GM21390 (cell line): ENCODE data around the gene ABCA13.

ENCODE experiments used
- ATAC-seq: cut with Tn5 transposase; IDR thresholded peaks from one replicate; pipeline ENCODE4 v1.9.1; 2021; ENCODE audit not compliant: unreplicated experiment

ABCA13 gene

DNA sequence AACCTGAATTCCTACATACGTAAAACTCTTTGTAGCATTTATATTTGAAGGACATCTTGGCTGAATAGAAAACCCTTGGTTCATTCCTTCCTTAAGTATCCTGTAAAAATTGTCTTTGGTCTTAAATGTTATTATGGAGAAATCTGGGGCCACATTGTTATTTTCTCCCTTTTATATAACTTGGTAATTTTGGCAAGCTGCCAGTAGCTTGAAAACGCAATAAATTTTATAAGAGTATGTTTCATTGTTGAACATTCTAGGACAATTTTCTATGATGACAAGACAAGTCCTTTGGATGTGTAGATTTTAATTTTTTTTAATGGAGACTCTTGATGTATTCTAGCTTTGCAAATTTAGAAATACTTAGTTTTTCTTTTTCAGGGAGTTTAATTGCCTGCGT, 191.9 kb downstream of the ABCA13 start:
- ATAC-seq = no peak

DNA sequence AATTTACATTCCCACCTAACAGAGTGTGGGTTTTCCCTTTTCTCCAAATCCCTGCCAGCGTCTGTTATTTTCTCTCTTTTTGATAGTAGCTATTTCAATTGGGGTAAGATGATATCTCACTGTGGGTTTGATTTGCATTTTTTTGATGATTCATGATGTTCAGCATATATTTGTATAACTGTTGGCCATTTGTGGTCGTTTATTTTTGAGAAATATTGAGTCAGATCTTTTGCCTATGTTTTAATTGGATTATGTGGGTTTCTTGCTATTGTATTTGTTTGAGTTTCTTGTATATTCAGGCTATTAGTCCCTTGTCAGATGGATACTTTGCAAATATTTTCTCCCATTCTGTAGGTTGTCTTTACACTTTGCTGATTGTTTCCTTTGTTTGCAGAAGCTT, 193.8 kb downstream of the ABCA13 start:
- ATAC-seq = no peak

DNA sequence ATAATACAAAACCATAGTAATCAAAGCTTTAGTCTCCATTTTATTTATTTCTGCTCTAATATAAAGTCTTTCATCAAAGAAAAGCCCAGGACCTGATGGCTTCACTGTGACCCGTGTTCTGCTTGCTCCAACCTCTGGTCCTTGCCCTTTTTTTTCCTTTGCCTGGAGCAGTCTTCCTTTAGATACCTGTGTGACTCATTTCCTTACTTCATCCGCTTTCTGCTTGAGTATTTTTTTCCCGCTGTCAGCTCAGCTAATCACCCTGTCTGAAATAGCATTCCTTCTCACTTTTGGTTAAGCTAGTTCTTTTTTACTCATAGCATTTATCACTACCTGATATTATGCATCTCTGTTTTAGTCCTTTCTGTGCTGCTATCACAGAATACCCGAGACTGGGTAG, 194.8 kb downstream of the ABCA13 start:
- ATAC-seq = no peak

DNA sequence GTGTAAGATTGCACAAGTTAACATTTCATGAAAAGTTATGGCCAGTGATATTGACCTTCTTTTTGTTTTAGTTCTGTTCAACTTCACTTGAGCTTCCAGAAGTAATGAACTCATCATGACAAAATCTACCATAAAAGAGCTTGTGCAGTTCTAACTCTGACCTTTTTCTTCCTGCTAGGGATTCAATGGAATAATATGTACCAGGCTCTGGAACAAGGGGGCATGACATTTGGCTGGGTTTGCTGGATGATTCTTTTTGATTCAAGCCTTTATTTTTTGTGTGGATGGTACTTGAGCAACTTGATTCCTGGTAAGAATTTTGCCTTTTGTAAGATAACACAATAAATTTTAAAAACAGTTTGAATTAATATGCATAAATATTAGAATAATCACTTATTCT, 205.0 kb downstream of the ABCA13 start:
- ATAC-seq = no peak

DNA sequence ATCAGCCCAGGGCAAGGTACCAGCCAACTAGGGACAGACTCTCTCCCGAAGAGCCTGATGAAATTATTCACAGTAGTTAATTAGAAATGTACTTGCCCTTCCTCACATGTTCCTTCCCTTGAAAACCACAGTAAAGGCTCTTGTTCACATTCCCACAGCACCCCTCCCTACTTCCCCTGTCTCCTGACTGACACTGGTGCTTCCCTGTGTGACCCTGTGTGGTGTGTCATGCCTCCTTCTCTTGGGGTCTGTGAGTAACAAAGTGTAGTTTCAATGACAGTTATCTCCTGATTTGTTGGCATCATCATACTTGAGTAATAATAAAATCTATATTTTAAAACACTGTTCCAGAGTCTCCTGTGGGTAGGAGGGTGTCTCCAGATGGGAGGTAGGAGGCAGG, 209.7 kb downstream of the ABCA13 start:
- ATAC-seq = no peak

DNA sequence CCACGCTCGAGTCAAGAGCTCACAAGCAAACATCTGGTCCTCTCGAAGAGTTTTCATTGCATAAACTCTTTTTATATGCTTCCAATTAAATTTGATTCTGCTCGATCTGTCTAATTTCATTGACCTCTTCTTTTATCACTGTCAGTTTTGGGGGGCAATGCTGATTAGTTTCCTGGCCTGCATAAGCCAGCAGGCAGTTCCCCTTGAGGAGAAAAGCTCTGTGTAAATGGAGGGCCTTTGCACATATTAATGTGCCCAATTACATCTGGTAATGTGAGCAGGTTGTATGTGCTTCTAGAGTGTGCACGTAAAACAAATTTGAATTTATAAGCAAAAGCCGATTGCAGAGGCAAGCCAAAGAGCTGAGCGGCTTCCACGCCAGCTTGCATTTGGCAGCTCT, 210.3 kb downstream of the ABCA13 start:
- ATAC-seq = no peak

DNA sequence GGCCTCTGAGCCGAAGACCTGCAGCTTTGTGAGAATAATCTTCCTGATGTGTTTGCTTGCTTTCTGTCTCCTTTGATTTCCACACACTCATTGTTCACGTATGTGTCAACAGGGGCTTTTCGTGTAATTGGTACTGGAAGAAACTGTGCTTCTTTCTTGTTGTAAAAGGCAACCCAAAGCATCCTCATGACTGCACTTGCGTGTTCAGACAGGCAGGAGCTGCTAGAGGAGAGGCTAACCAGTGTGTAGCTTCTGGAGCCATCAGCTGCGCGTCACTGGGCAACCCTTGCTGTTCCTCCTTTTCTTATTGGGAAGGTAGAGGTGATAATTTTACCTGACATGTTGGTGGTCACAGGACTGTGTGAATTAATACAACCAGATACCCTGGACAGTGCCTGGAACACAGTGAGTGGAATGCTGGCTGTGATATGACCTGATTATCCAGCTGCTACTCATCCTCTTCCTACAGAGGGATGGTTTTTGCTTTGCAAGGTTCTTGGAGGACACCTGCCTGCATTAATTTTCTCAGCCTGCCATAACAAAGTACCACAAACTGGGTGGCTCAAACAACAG, 213.0 kb downstream of the ABCA13 start:
- ATAC-seq = no peak

DNA sequence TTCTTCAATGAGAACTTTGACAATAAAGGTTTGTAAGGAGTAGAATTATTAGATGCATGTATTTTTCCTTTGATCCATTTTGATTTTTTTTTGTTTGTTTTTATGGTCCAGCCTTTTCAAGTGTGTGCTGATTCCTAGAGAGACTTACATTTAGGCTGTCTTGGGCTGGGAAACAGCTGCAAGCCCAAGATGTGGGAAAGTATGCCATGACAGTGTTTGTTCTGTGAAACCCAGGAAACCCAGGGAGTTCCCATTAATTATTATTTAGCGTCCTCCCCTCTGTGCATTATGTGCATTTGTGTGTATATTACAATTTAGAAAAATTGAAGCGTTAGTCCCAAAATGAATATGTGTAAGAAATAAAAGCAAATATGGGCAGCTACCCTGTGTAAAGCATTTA, 216.7 kb downstream of the ABCA13 start:
- ATAC-seq = no peak

DNA sequence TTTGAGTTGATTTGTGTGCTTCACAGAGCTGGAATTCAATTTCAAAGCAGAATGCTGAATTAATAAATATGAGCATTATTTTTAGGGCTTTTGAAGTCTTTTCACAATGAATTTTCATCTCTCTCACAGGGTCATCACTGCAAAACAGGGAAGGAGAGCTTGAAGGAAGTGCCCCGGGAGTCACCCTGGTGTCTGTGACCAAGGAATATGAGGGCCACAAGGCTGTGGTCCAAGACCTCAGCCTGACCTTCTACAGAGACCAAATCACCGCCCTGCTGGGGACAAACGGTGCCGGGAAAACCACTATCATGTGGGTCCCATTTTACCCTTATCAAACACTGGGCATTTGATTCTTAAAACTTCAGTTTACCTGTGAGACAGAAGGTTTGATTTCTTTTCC, 217.7 kb downstream of the ABCA13 start:
- no peak for ATAC-seq

DNA sequence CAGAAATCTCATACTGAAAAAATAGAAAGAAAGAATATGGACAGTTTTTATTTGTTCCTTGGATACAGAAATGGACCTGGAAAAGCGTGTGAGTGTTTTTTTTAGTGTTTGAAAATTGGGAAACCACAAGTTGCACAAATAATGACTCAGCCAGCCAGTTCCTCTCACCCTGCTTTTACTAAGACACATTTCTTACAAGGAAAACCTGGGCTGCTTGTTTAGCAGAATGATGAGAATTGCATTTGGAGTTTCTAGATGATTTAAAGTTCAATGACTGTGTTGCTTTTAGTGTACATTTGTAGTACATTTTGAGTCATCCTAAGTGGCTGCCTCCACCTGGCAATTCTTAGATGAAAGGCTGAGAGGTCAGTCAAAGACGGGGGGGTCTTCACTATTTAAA, 218.7 kb downstream of the ABCA13 start:
- no peak for ATAC-seq

DNA sequence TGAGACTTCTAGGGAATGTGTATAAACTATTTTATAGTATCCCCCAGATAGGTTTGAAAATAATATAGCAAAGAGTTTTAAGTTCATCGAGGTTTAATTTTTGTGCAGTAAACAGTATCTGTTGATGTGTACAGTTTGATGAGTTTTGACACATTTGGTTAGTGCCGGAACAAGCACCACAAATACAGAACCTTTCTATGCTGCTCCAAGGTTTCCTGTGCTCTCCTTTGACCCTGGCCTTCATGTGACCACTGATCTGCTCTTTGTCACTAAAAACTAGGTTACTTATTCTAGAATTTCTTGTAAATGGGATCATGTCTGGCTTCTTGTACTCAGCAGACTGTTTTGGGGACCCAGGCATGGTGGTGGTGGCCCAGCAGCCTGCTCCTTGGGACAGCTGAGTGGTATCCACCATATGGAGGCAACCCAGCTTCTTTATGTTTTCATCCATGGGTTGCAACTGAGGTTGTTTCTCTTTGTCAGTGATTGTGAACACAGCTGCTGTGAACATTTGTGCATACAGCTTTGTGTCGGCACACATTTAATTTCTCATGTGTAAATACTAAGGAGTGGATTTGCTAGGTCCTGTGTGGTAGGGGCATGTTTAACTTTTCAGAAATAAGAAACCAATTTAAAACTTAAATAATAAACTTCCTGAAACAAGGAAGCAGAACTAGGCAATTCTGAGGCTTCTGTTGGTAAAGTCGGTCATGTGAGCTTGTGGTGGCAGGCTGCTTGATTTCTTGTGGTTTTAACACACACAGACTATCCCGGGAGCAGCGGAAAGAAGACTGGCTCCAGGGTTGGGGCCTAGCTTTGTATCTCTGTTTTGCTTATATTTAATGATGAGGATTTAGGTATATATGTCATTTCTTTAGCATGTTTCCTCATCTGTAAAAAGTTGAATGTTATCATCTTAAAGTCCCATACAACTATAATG, 219.4 kb downstream of the ABCA13 start:
- no peak for ATAC-seq

DNA sequence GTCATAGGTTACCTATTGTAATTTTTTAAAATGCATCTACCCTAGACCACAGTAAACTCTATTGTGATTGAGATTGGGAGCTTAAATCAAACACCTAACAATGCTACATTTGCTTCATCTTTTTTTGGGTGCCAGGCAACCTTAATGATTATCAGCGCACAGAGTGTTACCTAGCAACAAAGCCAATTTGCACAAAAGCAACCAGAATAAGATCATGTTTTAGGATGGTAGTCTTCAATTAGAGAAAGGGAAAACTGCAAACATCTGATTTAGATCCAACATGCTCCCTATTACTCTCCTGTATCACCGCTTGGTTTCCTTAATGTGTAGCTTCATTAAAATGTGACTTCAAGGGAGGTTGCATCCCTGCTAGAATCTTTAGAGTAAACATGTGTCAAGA, 226.9 kb downstream of the ABCA13 start:
- no peak for ATAC-seq

DNA sequence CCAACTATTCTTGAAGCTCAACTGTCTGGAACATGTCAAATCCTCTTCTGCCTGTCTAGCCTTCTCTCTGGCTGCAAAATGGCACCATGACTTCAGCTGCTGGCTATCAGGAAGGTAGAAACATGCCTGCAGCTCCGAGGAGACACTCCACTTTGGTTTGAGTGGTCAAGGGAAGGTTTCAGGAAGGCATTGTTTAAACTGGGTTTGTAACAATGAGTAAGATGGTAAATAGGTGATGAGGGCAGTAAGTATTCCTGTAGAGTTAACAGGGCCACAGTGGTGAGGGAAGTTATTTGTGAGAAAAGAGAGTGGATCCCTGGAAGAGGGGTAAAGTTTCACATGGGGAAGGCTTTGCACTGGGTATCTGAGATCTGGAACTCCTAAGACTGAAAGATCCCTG, 231.5 kb downstream of the ABCA13 start:
- ATAC-seq = no peak

DNA sequence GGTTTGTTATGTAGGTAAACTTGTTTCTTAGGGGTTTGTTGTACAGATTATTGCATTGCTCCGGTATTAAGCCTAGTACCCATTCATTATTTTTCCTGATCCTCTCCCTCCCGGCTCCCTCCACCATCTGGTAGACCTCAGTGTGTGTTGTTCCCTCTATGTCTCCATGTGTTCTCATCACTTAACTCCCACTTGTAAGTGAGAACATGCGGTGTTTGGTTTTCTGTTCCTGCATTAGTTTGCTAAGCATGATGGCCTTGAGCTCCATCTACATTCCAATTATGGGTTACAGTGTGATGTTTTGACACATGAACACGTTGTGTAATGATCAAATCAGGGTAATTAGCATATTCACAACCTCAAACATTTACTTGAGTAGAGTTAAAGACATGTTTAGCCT, 237.5 kb downstream of the ABCA13 start:
- ATAC-seq = no peak

DNA sequence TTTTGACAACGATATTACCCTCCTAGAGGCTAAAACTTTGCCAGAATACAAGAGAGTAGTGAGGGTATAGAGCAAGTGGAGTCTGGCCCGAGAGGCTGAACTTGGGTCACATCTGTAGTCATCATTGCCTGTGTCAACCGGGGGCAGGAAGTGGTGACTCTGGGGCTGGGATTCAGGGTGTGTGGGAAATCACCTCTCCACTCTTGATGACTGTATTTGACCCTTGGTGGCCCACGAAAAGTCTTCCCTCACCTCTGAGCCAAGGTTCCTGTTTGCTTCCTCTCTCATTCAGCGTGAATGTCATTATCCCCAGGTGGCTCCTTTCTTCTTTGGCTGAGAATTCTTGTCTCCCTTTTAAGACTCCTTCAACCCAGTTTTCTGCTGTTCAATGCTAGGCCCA, 240.4 kb downstream of the ABCA13 start:
- ATAC-seq = no peak

DNA sequence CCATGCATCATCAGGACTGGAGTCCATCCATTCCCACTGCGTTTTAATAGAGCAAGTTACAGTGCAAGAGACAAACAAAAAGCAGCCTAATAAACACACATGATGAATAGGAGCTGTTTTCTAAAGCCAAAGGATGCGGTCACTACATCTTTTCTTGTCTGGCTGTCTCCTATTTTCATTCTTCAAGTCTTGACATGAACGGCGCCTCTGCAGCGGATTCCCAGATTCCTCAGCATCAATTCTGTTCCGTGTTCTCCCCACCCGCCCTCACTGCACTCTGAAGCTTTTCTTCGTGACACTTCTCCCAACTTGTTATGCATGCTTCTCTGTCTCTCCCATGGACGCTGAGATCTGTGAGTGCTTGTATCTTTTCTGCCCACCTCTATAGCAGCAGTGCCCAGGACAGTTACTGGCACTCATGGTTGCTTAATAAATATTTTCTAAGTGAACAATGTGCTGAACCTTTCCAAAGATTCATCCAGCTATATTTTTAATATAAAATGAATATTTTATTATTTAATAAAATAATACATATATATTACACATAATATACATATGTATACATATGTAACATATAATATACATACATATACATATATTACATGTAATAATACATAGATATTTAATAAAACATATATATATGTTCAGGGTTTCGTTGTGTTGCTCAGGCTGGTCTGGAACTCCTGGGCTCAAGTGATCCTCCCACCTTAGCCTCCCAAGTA, 242.9 kb downstream of the ABCA13 start:
- ATAC-seq = no peak

DNA sequence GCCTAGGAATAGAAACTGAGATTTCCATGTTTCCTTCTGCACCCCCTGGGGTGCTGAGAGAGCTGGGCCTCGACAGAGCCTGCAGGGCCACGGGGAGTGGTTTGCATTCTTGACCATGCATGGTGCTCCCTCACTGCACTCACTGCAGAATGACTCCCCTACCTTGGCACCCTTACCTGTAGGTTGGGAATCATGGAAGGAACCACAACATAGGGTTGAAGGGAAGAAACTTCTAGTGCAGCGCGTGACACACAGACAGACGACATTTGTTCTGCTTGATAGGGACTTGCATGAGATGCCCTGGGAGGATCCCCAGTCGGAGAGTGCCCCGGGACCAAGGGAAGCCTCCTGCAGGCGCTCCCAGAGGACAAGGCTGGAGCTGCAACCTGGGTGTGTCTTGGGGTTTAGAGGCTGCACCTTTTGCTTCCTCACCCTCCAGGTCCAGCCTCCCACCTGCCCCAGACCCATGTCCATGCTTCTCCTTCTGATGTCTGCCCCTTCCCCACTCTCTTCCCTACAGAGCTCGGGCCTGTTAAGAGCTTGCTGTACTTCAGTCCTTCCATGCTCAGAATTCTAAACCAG, 245.2 kb downstream of the ABCA13 start:
- ATAC-seq = no peak

DNA sequence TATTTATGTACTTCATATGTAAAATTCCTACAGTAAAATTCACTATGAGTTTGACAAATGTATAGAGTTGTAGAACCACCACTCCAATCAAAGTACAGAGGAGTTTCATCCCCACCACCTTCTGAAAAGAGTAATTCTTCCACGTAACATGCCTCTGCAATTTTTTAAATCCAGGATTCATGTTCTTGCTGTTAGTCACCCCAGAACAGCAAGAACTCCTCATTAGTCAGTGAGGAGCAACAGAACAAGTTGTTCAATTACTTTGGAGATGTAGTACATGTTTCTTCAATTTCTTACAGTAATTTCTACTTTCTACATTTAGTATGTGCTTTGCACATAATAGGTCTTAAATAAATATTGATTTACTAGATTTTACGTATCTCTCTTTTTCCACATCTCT, 248.1 kb downstream of the ABCA13 start:
- no peak for ATAC-seq

DNA sequence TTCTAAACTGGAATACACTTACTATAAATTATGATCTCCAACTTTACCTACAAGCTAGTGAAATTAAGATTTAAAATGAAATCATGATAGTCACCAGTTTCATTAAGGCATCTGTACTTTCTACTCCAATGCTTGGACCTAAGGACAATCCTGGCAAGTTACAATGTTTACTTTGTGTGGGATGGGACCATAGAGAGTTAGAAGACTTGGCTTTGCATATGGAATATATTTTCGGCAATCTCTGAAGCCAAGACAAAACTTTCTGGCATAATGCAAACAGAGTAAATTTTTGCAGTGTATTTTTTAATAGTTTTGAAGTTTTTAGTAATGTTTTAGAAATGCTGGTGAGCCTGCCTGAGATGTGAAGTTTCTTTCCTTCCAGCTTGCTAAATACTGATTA, 248.9 kb downstream of the ABCA13 start:
- ATAC-seq = no peak

DNA sequence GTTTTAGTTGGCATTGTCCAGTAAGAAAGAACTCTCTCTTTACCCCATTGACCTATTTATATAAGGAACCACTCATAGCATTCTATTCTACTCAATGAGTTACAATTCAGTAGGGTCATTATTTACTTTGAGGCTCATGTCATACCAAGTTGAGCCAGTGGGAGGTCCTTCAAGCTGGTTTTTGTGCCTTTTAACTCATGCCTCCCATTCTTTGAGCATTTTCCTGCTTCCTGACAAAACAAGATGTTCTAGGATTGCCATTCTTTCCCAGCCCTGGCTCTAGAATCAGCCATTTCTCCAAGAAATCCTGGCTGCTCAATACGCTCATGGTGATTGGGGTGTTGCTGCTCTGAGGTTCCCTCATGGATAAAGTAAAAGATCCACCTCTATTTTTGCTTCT, 250.1 kb downstream of the ABCA13 start:
- no peak for ATAC-seq

DNA sequence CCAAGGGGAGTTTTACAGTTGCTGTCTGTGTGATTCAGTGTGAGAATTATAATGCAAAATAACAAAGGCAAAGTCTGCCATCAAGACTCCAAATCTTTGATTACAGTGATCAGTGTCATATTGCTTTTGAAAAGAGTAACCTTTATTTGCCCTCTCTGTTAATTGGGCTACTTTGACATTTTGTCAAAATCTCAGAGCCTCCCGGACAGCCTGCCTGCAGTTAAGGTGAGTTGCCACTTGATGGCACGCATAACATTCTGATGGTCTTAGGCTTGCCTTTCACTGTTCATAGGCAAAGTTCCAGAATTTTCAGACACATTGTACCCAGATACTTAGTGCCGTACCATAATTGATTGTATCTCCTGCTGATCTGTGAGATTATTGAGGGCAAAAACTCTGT, 253.5 kb downstream of the ABCA13 start:
- ATAC-seq = peak; percentile 66
